ENCODE results near the gene CYREN. TPM values are rescaled to one million over a fixed set of nuclear protein-coding genes. Genes with fewer than 3 reads are reported as not detected.

The CYREN gene
- total and polyA plus RNA-seq, 2 of the 13 experiments (the other 11 are each of a cell fraction or from before 2014, with no cell fraction given): 20.7 to 60.7 TPM

DNA sequence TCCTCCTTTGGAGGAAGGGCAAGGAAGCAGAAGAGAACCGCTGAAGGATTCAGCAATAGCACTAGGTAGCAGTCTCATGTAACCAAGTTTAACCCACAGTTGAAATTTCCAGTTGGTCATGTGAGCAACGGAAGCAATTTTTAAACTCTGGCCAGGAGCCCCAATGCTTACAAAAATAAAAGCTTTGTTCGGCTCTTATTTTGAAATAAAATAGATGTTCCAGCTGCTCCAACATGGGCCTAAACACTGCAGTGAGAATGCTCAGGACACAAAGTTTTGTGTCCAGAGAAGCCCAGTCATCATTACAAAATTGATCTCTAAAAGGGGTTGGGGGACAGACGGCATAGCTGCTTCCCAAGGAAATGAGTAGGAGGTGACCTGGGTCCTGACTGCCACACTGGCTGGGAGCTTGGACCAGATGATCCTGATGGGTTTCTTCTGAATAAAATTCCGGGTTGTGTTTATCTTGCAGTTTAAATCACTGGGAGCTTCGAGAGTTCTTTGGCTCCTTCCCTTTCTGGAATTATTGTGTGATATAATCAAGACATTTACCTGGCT lies 23.1 kb downstream of the CYREN start (continued):
- TF ChIP-seq HNRNPUL1 (IDR thresholded peaks at IDR 0.05; ENCODE audit: low read depth, low read length) (no peak), YEATS4 (CRISPR knock-in tag; IDR thresholded peaks at IDR 0.05; ENCODE audit: borderline replicate concordance) (0 out of 2 replicates have a peak, but pooled peaks have one; percentile 4), ZKSCAN8 (CRISPR knock-in tag; IDR thresholded peaks at IDR 0.05; ENCODE audit: borderline replicate concordance) (no peak), KMT2B (CRISPR knock-in tag; IDR thresholded peaks at IDR 0.05) (no peak; the same call in 1 of the 2 replicates), MYNN (CRISPR knock-in tag; IDR thresholded peaks at IDR 0.05; ENCODE audit: low read depth) (peak; percentile 99), TAF1 (CRISPR knock-in tag; IDR thresholded peaks at IDR 0.05) (peak; percentile 13; the same call in 1 of the 2 replicates), ZNF792 (CRISPR knock-in tag; IDR thresholded peaks at IDR 0.05) (no peak), ZNF20 (CRISPR knock-in tag; IDR thresholded peaks at IDR 0.05) (0 out of 2 replicates have a peak, but pooled peaks have one; percentile 20), ZNF224 (CRISPR knock-in tag; IDR thresholded peaks at IDR 0.05) (0 out of 2 replicates have a peak, but pooled peaks have one; percentile 60), NAIF1 (CRISPR knock-in tag; IDR thresholded peaks at IDR 0.05; ENCODE audit: borderline replicate concordance) (no peak), CAMTA2 (CRISPR knock-in tag; IDR thresholded peaks at IDR 0.05; ENCODE audit: borderline replicate concordance) (no peak), TBP (CRISPR knock-in tag; IDR thresholded peaks at IDR 0.05) (no peak), MBNL3 (CRISPR knock-in tag; conservative IDR thresholded peaks at IDR 0.05) (no peak), ZFP82 (CRISPR knock-in tag; IDR thresholded peaks at IDR 0.05; ENCODE audit: borderline replicate concordance) (0 out of 2 replicates have a peak, but pooled peaks have one; percentile 5), SIX1 (CRISPR knock-in tag; IDR thresholded peaks at IDR 0.05; ENCODE audit: borderline replicate concordance) (no peak), ZNF232 (CRISPR knock-in tag; IDR thresholded peaks at IDR 0.05; ENCODE audit: borderline replicate concordance) (no peak), ZNF558 (CRISPR knock-in tag; IDR thresholded peaks at IDR 0.05; ENCODE audit: borderline replicate concordance) (no peak), ZNF496 (CRISPR knock-in tag; IDR thresholded peaks at IDR 0.05; ENCODE audit: insufficient replicate concordance) (no peak)
- TF ChIP-seq, protein P1, sequence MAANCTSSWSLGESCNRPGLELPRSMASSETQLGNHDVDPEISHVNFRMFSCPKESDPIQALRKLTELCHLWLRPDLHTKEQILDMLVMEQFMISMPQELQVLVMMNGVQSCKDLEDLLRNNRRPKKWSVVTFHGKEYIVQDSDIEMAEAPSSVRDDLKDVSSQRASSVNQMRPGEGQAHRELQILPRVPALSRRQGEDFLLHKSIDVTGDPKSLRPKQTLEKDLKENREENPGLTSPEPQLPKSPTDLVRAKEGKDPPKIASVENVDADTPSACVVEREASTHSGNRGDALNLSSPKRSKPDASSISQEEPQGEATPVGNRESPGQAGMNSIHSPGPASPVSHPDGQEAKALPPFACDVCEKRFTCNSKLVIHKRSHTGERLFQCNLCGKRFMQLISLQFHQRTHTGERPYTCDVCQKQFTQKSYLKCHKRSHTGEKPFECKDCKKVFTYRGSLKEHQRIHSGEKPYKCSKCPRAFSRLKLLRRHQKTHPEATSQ (CRISPR knock-in tag; IDR thresholded peaks at IDR 0.05; ENCODE audit: borderline replicate concordance): 0 out of 2 replicates have a peak, but pooled peaks have one; percentile 10
- TF ChIP-seq, protein P2, sequence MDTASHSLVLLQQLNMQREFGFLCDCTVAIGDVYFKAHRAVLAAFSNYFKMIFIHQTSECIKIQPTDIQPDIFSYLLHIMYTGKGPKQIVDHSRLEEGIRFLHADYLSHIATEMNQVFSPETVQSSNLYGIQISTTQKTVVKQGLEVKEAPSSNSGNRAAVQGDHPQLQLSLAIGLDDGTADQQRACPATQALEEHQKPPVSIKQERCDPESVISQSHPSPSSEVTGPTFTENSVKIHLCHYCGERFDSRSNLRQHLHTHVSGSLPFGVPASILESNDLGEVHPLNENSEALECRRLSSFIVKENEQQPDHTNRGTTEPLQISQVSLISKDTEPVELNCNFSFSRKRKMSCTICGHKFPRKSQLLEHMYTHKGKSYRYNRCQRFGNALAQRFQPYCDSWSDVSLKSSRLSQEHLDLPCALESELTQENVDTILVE (CRISPR knock-in tag; IDR thresholded peaks at IDR 0.05): no peak
- TF ChIP-seq, protein P3, sequence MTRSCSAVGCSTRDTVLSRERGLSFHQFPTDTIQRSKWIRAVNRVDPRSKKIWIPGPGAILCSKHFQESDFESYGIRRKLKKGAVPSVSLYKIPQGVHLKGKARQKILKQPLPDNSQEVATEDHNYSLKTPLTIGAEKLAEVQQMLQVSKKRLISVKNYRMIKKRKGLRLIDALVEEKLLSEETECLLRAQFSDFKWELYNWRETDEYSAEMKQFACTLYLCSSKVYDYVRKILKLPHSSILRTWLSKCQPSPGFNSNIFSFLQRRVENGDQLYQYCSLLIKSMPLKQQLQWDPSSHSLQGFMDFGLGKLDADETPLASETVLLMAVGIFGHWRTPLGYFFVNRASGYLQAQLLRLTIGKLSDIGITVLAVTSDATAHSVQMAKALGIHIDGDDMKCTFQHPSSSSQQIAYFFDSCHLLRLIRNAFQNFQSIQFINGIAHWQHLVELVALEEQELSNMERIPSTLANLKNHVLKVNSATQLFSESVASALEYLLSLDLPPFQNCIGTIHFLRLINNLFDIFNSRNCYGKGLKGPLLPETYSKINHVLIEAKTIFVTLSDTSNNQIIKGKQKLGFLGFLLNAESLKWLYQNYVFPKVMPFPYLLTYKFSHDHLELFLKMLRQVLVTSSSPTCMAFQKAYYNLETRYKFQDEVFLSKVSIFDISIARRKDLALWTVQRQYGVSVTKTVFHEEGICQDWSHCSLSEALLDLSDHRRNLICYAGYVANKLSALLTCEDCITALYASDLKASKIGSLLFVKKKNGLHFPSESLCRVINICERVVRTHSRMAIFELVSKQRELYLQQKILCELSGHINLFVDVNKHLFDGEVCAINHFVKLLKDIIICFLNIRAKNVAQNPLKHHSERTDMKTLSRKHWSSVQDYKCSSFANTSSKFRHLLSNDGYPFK (CRISPR knock-in tag; IDR thresholded peaks at IDR 0.05; ENCODE audit: borderline replicate concordance): no peak
- TF ChIP-seq, protein P4, sequence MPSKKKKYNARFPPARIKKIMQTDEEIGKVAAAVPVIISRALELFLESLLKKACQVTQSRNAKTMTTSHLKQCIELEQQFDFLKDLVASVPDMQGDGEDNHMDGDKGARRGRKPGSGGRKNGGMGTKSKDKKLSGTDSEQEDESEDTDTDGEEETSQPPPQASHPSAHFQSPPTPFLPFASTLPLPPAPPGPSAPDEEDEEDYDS (CRISPR knock-in tag; IDR thresholded peaks at IDR 0.05): no peak
- TF ChIP-seq, protein P5, sequence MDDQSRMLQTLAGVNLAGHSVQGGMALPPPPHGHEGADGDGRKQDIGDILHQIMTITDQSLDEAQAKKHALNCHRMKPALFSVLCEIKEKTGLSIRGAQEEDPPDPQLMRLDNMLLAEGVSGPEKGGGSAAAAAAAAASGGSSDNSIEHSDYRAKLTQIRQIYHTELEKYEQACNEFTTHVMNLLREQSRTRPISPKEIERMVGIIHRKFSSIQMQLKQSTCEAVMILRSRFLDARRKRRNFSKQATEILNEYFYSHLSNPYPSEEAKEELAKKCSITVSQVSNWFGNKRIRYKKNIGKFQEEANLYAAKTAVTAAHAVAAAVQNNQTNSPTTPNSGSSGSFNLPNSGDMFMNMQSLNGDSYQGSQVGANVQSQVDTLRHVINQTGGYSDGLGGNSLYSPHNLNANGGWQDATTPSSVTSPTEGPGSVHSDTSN (CRISPR knock-in tag; IDR thresholded peaks at IDR 0.05; ENCODE audit: borderline replicate concordance): no peak
